A673 (cell line): ENCODE results near the gene EXOSC10. TPM values are rescaled to one million over a fixed set of nuclear protein-coding genes. Genes with fewer than 3 reads are reported as not detected.
"Not testable (repeated sequence)": the region's sequence is repeated elsewhere in the genome, so short reads cannot be mapped to it uniquely, and the experiment has no call there.

Experiments used
- BruUV-seq: library from RNA; stranded (reverse); fragments of 400-500 nt; replicated peaks from 2 replicates; lab custom pipeline; 2021; lab: Mats Ljungman, UMichigan
- CTCF ChIA-PET: fragments of 300-600 bp; sonication (Branson Sonifier 250); formaldehyde crosslinking; loops from one replicate; lab custom pipeline; 2022; ENCODE audit warnings: antibody characterized with exemption; lab: Charles Lee
- POLR2A ChIA-PET: fragments of 300-600 bp; sonication (Branson Sonifier 250); formaldehyde crosslinking; loops from one replicate; lab custom pipeline; 2022; ENCODE audit warnings: antibody characterized with exemption; ENCODE audit not compliant: low non-redundant PET; lab: Charles Lee
- DNase-seq: peaks from one replicate; pipeline ENCODE4 v3.0.0-alpha.2; 2015; ENCODE audit warnings: low spot score
- H3K27ac ChIP-seq: fragments of 200-600 bp; sonication (generic); 2 replicates; pipeline ENCODE4 v1.5.1; 2016; ENCODE audit warnings: mixed run types, low read depth, mild to moderate bottlenecking, mixed read lengths, antibody characterized with exemption, low read length; ENCODE audit not compliant: poor library complexity, severe bottlenecking
- H3K27me3 ChIP-seq: fragments of 200-600 bp; sonication (generic); replicated peaks from 2 replicates; pipeline ENCODE4 v1.6.1; 2017; ENCODE audit warnings: mixed run types, low read depth, mild to moderate bottlenecking, mixed read lengths, antibody characterized with exemption, low read length; ENCODE audit not compliant: insufficient read depth, poor library complexity
- H3K36me3 ChIP-seq: fragments of 200-600 bp; sonication (generic); 2 replicates; pipeline ENCODE4 v1.6.1; 2016; ENCODE audit warnings: mixed run types, mild to moderate bottlenecking, mixed read lengths, antibody characterized with exemption, low read length; ENCODE audit not compliant: insufficient read depth, poor library complexity, severe bottlenecking
- H3K4me1 ChIP-seq: fragments of 200-600 bp; sonication (generic); 2 replicates; pipeline ENCODE4 v1.6.1; 2017; ENCODE audit warnings: mixed run types, mild to moderate bottlenecking, mixed read lengths, antibody characterized with exemption, low read length; ENCODE audit not compliant: insufficient read depth, poor library complexity, severe bottlenecking
- H3K4me3 ChIP-seq: fragments of 200-600 bp; sonication (generic); 2 replicates; pipeline ENCODE4 v1.5.1; 2016; ENCODE audit warnings: low read depth, mixed run types, mild to moderate bottlenecking, mixed read lengths, low read length; ENCODE audit not compliant: poor library complexity, severe bottlenecking
- H3K9me3 ChIP-seq: fragments of 200-600 bp; sonication (generic); 2 replicates; pipeline ENCODE4 v1.6.1; 2016; ENCODE audit warnings: mixed run types, low read depth, mild to moderate bottlenecking, mixed read lengths, antibody characterized with exemption, low read length; ENCODE audit not compliant: poor library complexity, severe bottlenecking
- CTCF ChIP-seq: fragments of 300-800, 200-600 bp; sonication (generic); conservative IDR thresholded peaks from 2 replicates; pipeline ENCODE4 v1.5.1; 2017; ENCODE audit warnings: low read depth, mild to moderate bottlenecking, antibody characterized with exemption, low read length, moderate library complexity, mixed read lengths
- EZH2 ChIP-seq: fragments of 200-600 bp; sonication (generic); IDR thresholded peaks from 2 replicates; pipeline ENCODE4 v1.6.1; 2017; ENCODE audit warnings: borderline replicate concordance, low read depth, mild to moderate bottlenecking, mixed read lengths, antibody characterized with exemption, low read length; ENCODE audit not compliant: poor library complexity, severe bottlenecking
- intact Hi-C: fragments of 100-400 bp; cut with micrococcal nuclease; formaldehyde crosslinking; loops from one replicate; pipeline ENCODE4 v1.10.0; 2022; ENCODE audit not compliant: unreplicated experiment
- total RNA-seq: library from RNA; stranded (reverse); gene quantifications from 2 replicates; pipeline ENCODE4 v1.2.3, GENCODE V29; 2021

EXOSC10 gene
- total RNA-seq, 1 experiment from 2014 or later, result 119 TPM

GRCh38 chr1:11023201-11023600 lies 76.5 kb downstream of the EXOSC10 start:
- BruUV-seq, result no TSS peak
- TF ChIP-seq CTCF (no peak), EZH2 (no peak)
- H3K4me1 ChIP-seq, result peaks cover 7% of the 10 kb centered on the region
- DNase-seq, result no peak
- H3K27ac ChIP-seq, result no peak overlapping the region
- H3K9me3 ChIP-seq, result no peaks in the 10 kb centered on the region
- no peak overlapping the region for H3K4me3 ChIP-seq
- POLR2A ChIA-PET, result no interaction called here
- intact Hi-C loops, result no loop called here
- CTCF ChIA-PET, result no interaction called here
- H3K36me3 ChIP-seq, result peaks cover 88% of the 10 kb centered on the region
- H3K27me3 ChIP-seq, result no peaks in the 10 kb centered on the region

GRCh38 chr1:11019971-11020370 lies 79.7 kb downstream of the EXOSC10 start:
- H3K9me3 ChIP-seq, result no peaks in the 10 kb centered on the region
- intact Hi-C loops, result no loop called here
- H3K4me3 ChIP-seq, result no peak overlapping the region
- ChIA-PET POLR2A (no interaction called here), CTCF (no interaction called here)
- TF ChIP-seq CTCF (no peak), EZH2 (no peak)
- BruUV-seq, result no TSS peak
- H3K27me3 ChIP-seq, result no peaks in the 10 kb centered on the region
- H3K27ac ChIP-seq, result no peak overlapping the region
- H3K4me1 ChIP-seq, result peaks cover 8% of the 10 kb centered on the region
- no peak for DNase-seq
- peaks cover 91% of the 10 kb centered on the region for H3K36me3 ChIP-seq

GRCh38 chr1:11019358-11019757 lies 80.3 kb downstream of the EXOSC10 start:
- Histone ChIP-seq H3K36me3 (peaks cover 91% of the 10 kb centered on the region), H3K4me1 (peaks cover 11% of the 10 kb centered on the region)
- H3K27me3 ChIP-seq, CTCF ChIA-PET, H3K9me3 ChIP-seq, H3K27ac ChIP-seq, DNase-seq, H3K4me3 ChIP-seq, BruUV-seq, POLR2A ChIA-PET, intact Hi-C loops: not testable (repeated sequence)

Other genes starting within 250 kb of the EXOSC10 start
- gene TARDBP, start 87.2 kb downstream of the EXOSC10 start, total RNA-seq, result 261 and 283 TPM in 2 replicates
- gene MASP2, start 52.6 kb downstream of the EXOSC10 start, total RNA-seq, result 0.37 and 0.69 TPM in 2 replicates
- 176 and 206 TPM in 2 replicates for gene SRM, start 39.9 kb downstream of the EXOSC10 start, total RNA-seq
- not detected in 2 replicates for gene ANGPTL7, start 89.5 kb upstream of the EXOSC10 start, total RNA-seq
- gene MTOR, start 162.7 kb upstream of the EXOSC10 start, total RNA-seq, result 63.7 and 66.3 TPM in 2 replicates
- 19.6 and 20.5 TPM in 2 replicates for gene UBIAD1, start 173.3 kb upstream of the EXOSC10 start, total RNA-seq